GM12878 (cell line): ENCODE data around the gene TKT. TPM values are rescaled to one million over a fixed set of nuclear protein-coding genes. Genes with fewer than 3 reads are reported as not detected.

Experiments used
- ATAC-seq: fragments of 200-7000 bp; cut with Tn5 transposase; 3 replicates; pipeline ENCODE4 v1.9.1; 2020; ENCODE audit warnings: mild to moderate bottlenecking, moderate library complexity
- BruUV-seq: library from RNA; stranded (reverse); fragments of 400-500 nt; replicated peaks from 2 replicates; lab custom pipeline; 2021; lab: Mats Ljungman, UMichigan
- CTCF ChIA-PET: fragments of 300-600 bp; sonication (Branson Sonifier 250); formaldehyde crosslinking; extraction: SDS; loops from one replicate; lab custom pipeline; 2021; ENCODE audit warnings: inconsistent platforms; lab: Yijun Ruan, JAX
- POLR2A ChIA-PET: fragments of 350-600 bp; formaldehyde crosslinking; extraction: SDS; loops from one replicate; lab custom pipeline; 2021; ENCODE audit warnings: inconsistent platforms; lab: Charles Lee
- RAD21 ChIA-PET: fragments of 300-600 bp; sonication (Branson Sonifier 250); formaldehyde crosslinking; loops from one replicate; lab custom pipeline; 2023; ENCODE audit warnings: antibody characterized with exemption; ENCODE audit not compliant: unreplicated experiment; lab: Charles Lee
- SMC1A ChIA-PET: fragments of 300-600 bp; sonication (Branson Sonifier 250); formaldehyde crosslinking; loops from one replicate; lab custom pipeline; 2023; ENCODE audit not compliant: unreplicated experiment, uncharacterized antibody; lab: Charles Lee
- DNase-seq: peaks from one replicate; pipeline ENCODE4 v3.0.0-alpha.2; 2011; ENCODE audit warnings: low read depth, low spot score
- FAIRE-seq: peaks from 3 replicates; lab custom pipeline; 2011; peaks lifted over from hg19 to GRCh38; lab: Jason Lieb, UNC
- H2AFZ ChIP-seq: 2 replicates; pipeline ENCODE4 v1.6.0; 2011; ENCODE audit warnings: low read depth, low read length, control low read depth; ENCODE audit not compliant: control insufficient read depth
- H3K27ac ChIP-seq: 2 replicates; pipeline ENCODE4 v1.5.1; 2011; ENCODE audit warnings: control low read depth; ENCODE audit not compliant: control insufficient read depth, insufficient read depth
- H3K27me3 ChIP-seq, 2 experiments: replicated peaks in 1 of 2; 2 replicates each; pipeline versions ENCODE4 v1.6.0 to v1.6.1; 2011; ENCODE audit warnings: low read length in 1 of 2; ENCODE audit not compliant: control insufficient read depth in 2 of 2, insufficient read depth in 2 of 2
- H3K36me3 ChIP-seq, 2 experiments: 2 replicates each; pipeline ENCODE4 v1.5.1; 2011; ENCODE audit warnings: low read length in 1 of 2; ENCODE audit not compliant: control insufficient read depth in 2 of 2, insufficient read depth in 2 of 2
- H3K4me1 ChIP-seq: 2 replicates; pipeline ENCODE4 v1.6.1; 2011; ENCODE audit warnings: mild to moderate bottlenecking, low read length, moderate library complexity, mixed read lengths; ENCODE audit not compliant: control insufficient read depth, insufficient read depth
- H3K4me2 ChIP-seq: 2 replicates; pipeline ENCODE4 v1.6.0; 2011; ENCODE audit warnings: control low read depth; ENCODE audit not compliant: control insufficient read depth, insufficient read depth
- H3K4me3 ChIP-seq: fragments of 200-600 bp; sonication (generic); 2 replicates; pipeline ENCODE4 v1.5.1; 2016
- H3K79me2 ChIP-seq: 2 replicates; pipeline ENCODE4 v1.6.0; 2011; ENCODE audit warnings: low read length; ENCODE audit not compliant: control insufficient read depth, insufficient read depth
- H3K9ac ChIP-seq: 2 replicates; pipeline ENCODE4 v1.8.0; 2011; ENCODE audit warnings: low read length, control low read depth, mixed read lengths; ENCODE audit not compliant: control insufficient read depth, insufficient read depth
- H3K9me3 ChIP-seq: replicated peaks from 3 replicates; pipeline ENCODE4 v1.5.1; 2011; ENCODE audit warnings: mild to moderate bottlenecking, low read length; ENCODE audit not compliant: control insufficient read depth, insufficient read depth
- H4K20me1 ChIP-seq: 2 replicates; pipeline ENCODE4 v1.6.0; 2011; ENCODE audit not compliant: control insufficient read depth, insufficient read depth
- HDAC2 ChIP-seq: fragments of 200-600 bp; sonication (generic); IDR thresholded peaks from 2 replicates; pipeline ENCODE4 v1.6.1; 2017
- HDGF ChIP-seq: fragments of 450-650 bp; IDR thresholded peaks from 2 replicates; pipeline ENCODE4 v1.6.1; 2016; ENCODE audit warnings: antibody characterized with exemption
- NFIC ChIP-seq: IDR thresholded peaks from 2 replicates; pipeline ENCODE4 v1.6.1; 2012; ENCODE audit warnings: low read depth, mild to moderate bottlenecking, inconsistent platforms, low read length, moderate library complexity
- POLR2A ChIP-seq: IDR thresholded peaks from 2 replicates; pipeline ENCODE4 v1.6.1; 2011; ENCODE audit warnings: low read depth, mild to moderate bottlenecking, low read length
- SRF ChIP-seq, 2 experiments: IDR thresholded peaks; 2 replicates each; pipeline ENCODE4 v1.6.1; 2011; ENCODE audit warnings: low read depth in 2 of 2, low read length in 2 of 2, mild to moderate bottlenecking in 1 of 2, moderate library complexity in 1 of 2
- WGBS: methylation state at CpG from one replicate; pipeline ENCODE4 v1.1.6; 2016; ENCODE audit warnings: low lambda C conversion rate; ENCODE audit not compliant: insufficient replicate concordance, insufficient coverage; ENCODE audit errors: missing lambda C conversion rate; 5-methylcytosine and 5-hydroxymethylcytosine counted together
- in situ Hi-C: fragments of 300-500 bp; cut with MboI; formaldehyde crosslinking; loops from 9 replicates; pipeline ENCODE4 v1.14.3; 2018; ENCODE audit warnings: mixed read lengths
- intact Hi-C: fragments of 100-400 bp; cut with micrococcal nuclease; formaldehyde crosslinking; loops from one replicate; pipeline ENCODE4 v1.14.2; 2022; ENCODE audit not compliant: unreplicated experiment
- polyA plus RNA-seq, 11 experiments: library from polyadenylated mRNA; depleted of rRNA in 4 of 11; unstranded in 6 of 11; stranded (reverse) in 5 of 11; fragments of >200 nt; fragmentation: Nextera tagmentation in 4 of 11; fragmentation: Illumina TruSeq in 1 of 11; extraction: Ambion mirVana in 4 of 11; extraction: Trizol in 1 of 11; gene quantifications; 1 replicate in 1 of 11; 2 replicates in 10 of 11; pipeline versions ENCODE4 v1.2.1 to v1.2.3, GENCODE V29; 2011 to 2016; ENCODE audit warnings: inconsistent platforms in 2 of 11, missing spikeins in 2 of 11, low read depth in 1 of 11
- total RNA-seq, 4 experiments: library from RNA; depleted of rRNA in 3 of 4; stranded (reverse); fragments of >200 nt in 3 of 4; fragmentation: Illumina TruSeq in 1 of 4; extraction: Trizol in 1 of 4; gene quantifications; 2 replicates each; pipeline versions ENCODE4 v1.2.1 to v1.2.3, GENCODE V29; 2013 to 2021

TKT gene
- total and polyA plus RNA-seq, 10 of the 15 experiments (the other 5 are each of a cell fraction or from before 2014, with no cell fraction given), result 56.4 to 385 (median 143) TPM

DNA sequence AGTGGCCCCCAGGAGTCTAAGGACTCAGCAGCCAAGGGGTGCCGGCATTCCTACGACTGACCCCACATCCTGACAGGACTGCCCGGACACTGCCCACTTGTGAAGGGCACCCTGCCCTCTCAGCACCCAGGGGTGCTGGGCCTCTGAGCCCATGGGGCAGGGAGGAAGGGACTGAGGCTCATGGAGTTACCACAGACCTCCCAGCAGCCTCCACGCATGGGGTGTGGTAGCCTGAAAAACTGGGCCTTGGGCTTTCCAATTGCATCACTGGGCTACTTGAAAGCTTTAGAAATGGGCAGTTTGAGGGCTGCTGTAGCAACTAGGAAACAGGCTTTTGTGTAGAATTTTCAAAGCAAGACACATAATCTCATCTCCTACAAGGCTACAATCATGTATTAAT lies 13.2 kb downstream of the TKT start:
- ChIA-PET POLR2A (no interaction called here), RAD21 (no interaction called here)
- no peak overlapping the region for H3K4me3 ChIP-seq
- TF ChIP-seq POLR2A (peak; percentile 14; the same call in 1 of the 2 replicates), NFIC (no peak)
- TF ChIP-seq, all 136 proteins: peak for 1
- intact Hi-C loops, result no loop called here
- WGBS, result 94% methylated on average over 4 of the region's 4 CpGs
- H3K4me2 ChIP-seq, result no peak overlapping the region
- H3K9me3 ChIP-seq, result no peaks in the 10 kb centered on the region
- peaks cover 19 to 43% of the 10 kb centered on the region in 2 experiments for H3K36me3 ChIP-seq
- no peak overlapping the region for H3K9ac ChIP-seq
- SMC1A ChIA-PET, result no interaction called here
- H3K27me3 ChIP-seq, result no peaks in the 10 kb centered on the region
- in situ Hi-C loops, result no loop called here
- H3K27ac ChIP-seq, result no peak overlapping the region
- CTCF ChIA-PET, result no interaction called here
- ATAC-seq, result no peak
- no peak overlapping the region for H2AFZ ChIP-seq
- DNase-seq, result no peak
- FAIRE-seq, result no peak
- H4K20me1 ChIP-seq, result peaks cover 3% of the 10 kb centered on the region; the same call in 1 of the 2 replicates
- H3K4me1 ChIP-seq, result no peaks in the 10 kb centered on the region
- no TSS peak for BruUV-seq
- peaks cover 43% of the 10 kb centered on the region for H3K79me2 ChIP-seq

DNA sequence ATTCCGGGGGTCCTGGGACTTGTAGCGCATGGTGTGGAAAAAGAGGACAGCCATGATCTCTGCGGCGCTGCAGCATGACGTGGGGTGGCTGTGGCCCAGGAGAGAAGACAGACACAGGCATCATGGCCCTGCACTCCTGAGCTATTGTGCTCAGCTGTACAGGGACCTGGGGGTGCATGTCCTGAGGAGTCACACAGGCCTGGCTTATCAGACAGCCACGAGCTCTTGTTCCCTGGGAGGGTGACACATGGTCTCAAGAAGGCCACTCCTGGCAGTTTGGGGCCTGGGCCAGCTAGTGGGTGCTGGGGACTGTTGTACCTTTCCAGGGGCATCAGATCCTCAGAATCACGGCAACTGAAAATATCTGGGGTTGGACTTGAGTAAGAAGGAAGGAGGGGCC lies 13.7 kb downstream of the TKT start:
- Histone ChIP-seq H3K4me2 (no peak overlapping the region), H4K20me1 (peaks cover 3% of the 10 kb centered on the region; the same call in 1 of the 2 replicates), H3K27ac (no peak overlapping the region), H3K9ac (no peak overlapping the region), H3K27me3 (no peaks in the 10 kb centered on the region), H2AFZ (no peak overlapping the region), H3K79me2 (peaks cover 39% of the 10 kb centered on the region), H3K36me3 (peaks cover 21 to 43% of the 10 kb centered on the region in 2 experiments), H3K9me3 (no peaks in the 10 kb centered on the region), H3K4me1 (no peaks in the 10 kb centered on the region), H3K4me3 (no peak overlapping the region)
- POLR2A ChIA-PET, result no interaction called here
- BruUV-seq, result no TSS peak
- FAIRE-seq, result no peak
- TF ChIP-seq SRF (IDR thresholded peaks at IDR 0.05; ENCODE audit: low read depth in 2 of 2, low read length in 2 of 2), result no peak
- TF ChIP-seq HDAC2, result no peak
- no peak for TF ChIP-seq HDGF
- no peak for DNase-seq
- CTCF ChIA-PET, result no interaction called here
- SMC1A ChIA-PET, result no interaction called here
- RAD21 ChIA-PET, result no interaction called here
- intact Hi-C loops, result no loop called here
- in situ Hi-C loops, result no loop called here
- 76% methylated on average over 7 of the region's 7 CpGs for WGBS
- no peak for ATAC-seq
